Astrocyte (in vitro differentiated cells and primary cell): ENCODE results near the gene CHCHD3. TPM values are rescaled to one million over a fixed set of nuclear protein-coding genes. Genes with fewer than 3 reads are reported as not detected.

ENCODE experiments used
- DNase-seq: peaks from one replicate; pipeline ENCODE4 v3.0.0-alpha.2; 2010; ENCODE audit warnings: low read depth
- FAIRE-seq: peaks from 2 replicates; lab custom pipeline; 2011; peaks lifted over from hg19 to GRCh38; lab: Jason Lieb, UNC
- H2AFZ ChIP-seq: 2 replicates; pipeline ENCODE4 v1.6.0; 2012; ENCODE audit warnings: low read depth, low read length, inconsistent platforms
- H3K27ac ChIP-seq: 2 replicates; pipeline ENCODE4 v1.5.1; 2011; ENCODE audit warnings: low read depth, low read length, inconsistent platforms
- H3K27me3 ChIP-seq: 2 replicates; pipeline ENCODE4 v1.6.0; 2011; ENCODE audit warnings: low read length, inconsistent platforms; ENCODE audit not compliant: insufficient read depth
- H3K36me3 ChIP-seq: 2 replicates; pipeline ENCODE4 v1.5.1; 2011; ENCODE audit warnings: low read length, inconsistent platforms; ENCODE audit not compliant: insufficient read depth
- H3K4me1 ChIP-seq: 2 replicates; pipeline ENCODE4 v1.5.1; 2011; ENCODE audit warnings: low read length, inconsistent platforms; ENCODE audit not compliant: insufficient read depth
- H3K4me2 ChIP-seq: 2 replicates; pipeline ENCODE4 v1.6.0; 2012; ENCODE audit warnings: low read length, inconsistent platforms
- H3K4me3 ChIP-seq: 2 replicates; pipeline ENCODE4 v1.5.1; 2011; ENCODE audit warnings: low read depth, mild to moderate bottlenecking, low read length, inconsistent platforms; ENCODE audit not compliant: insufficient read depth
- H3K79me2 ChIP-seq: 2 replicates; pipeline ENCODE4 v1.6.0; 2012; ENCODE audit warnings: mild to moderate bottlenecking, low read length, inconsistent platforms; ENCODE audit not compliant: insufficient read depth
- H3K9ac ChIP-seq: 2 replicates; pipeline ENCODE4 v1.6.0; 2012; ENCODE audit warnings: mild to moderate bottlenecking, low read length, inconsistent platforms
- H3K9me3 ChIP-seq: 2 replicates; pipeline ENCODE4 v1.5.1; 2012; ENCODE audit warnings: low read depth, mild to moderate bottlenecking, low read length, inconsistent platforms; ENCODE audit not compliant: insufficient read depth
- H4K20me1 ChIP-seq: 2 replicates; pipeline ENCODE4 v1.6.0; 2012; ENCODE audit warnings: low read length, inconsistent platforms; ENCODE audit not compliant: insufficient read depth
- H3K27ac Mint-ChIP-seq: one replicate; pipeline ENCODE4 v1.8.0; 2021; ENCODE audit warnings: mild to moderate bottlenecking, mixed read lengths; ENCODE audit not compliant: unreplicated experiment
- H3K27me3 Mint-ChIP-seq: one replicate; pipeline ENCODE4 v1.8.0; 2021; ENCODE audit warnings: low read depth, mixed read lengths; ENCODE audit not compliant: unreplicated experiment
- H3K36me3 Mint-ChIP-seq: one replicate; pipeline ENCODE4 v1.8.0; 2021; ENCODE audit warnings: low read depth, mixed read lengths; ENCODE audit not compliant: unreplicated experiment
- H3K4me1 Mint-ChIP-seq: one replicate; pipeline ENCODE4 v1.8.0; 2021; ENCODE audit warnings: low read depth, mixed read lengths; ENCODE audit not compliant: unreplicated experiment
- H3K4me3 Mint-ChIP-seq: one replicate; pipeline ENCODE4 v1.8.0; 2021; ENCODE audit warnings: mild to moderate bottlenecking, moderate library complexity, mixed read lengths; ENCODE audit not compliant: unreplicated experiment
- H3K9me3 Mint-ChIP-seq: one replicate; pipeline ENCODE4 v1.8.0; 2021; ENCODE audit warnings: mild to moderate bottlenecking, mixed read lengths; ENCODE audit not compliant: unreplicated experiment
- EZH2 ChIP-seq: IDR thresholded peaks from 2 replicates; pipeline ENCODE4 v1.6.1; 2012; ENCODE audit warnings: mild to moderate bottlenecking, low read length, inconsistent platforms; ENCODE audit not compliant: insufficient read depth
- total RNA-seq: library from RNA; stranded (reverse); gene quantifications from 2 replicates; pipeline ENCODE4 v1.2.1, GENCODE V29; 2021
- TF ChIP-seq, protein P1 (sequence below): IDR thresholded peaks from 2 replicates; pipeline ENCODE4 v1.5.1; 2011; ENCODE audit warnings: low read depth, mild to moderate bottlenecking, inconsistent platforms, low read length, moderate library complexity; ENCODE audit not compliant: insufficient read depth

CHCHD3 gene
- total RNA-seq, 1 donor from 2014 or later, result 63.1 TPM

DNA sequence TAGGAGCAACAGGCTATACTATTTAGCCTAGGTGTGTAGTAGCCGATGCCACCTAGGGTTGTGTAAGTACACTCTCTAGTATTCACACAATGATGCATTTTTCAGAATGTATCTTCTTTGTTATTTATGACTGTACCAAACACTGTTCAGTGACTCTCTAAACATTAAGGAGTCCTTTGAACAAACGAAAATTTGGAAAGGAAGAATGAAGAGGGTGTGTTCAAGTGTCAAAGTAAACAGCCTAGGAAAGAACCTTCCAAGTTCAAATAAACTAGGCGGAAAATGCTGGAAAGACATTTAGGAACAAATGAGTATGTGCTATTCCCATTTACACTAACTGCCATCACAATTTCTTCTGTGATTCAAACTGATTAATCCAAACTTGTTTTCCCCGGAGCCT is 142.4 kb downstream of the CHCHD3 start:
- Mint-ChIP-seq H3K4me3 (no peak overlapping the region), H3K4me1 (no peaks in the 10 kb centered on the region), H3K27me3 (no peaks in the 10 kb centered on the region), H3K9me3 (no peaks in the 10 kb centered on the region), H3K36me3 (no peaks in the 10 kb centered on the region), H3K27ac (no peak overlapping the region)
- H3K79me2 ChIP-seq, result no peaks in the 10 kb centered on the region
- H3K27me3 ChIP-seq, result no peaks in the 10 kb centered on the region
- TF ChIP-seq, protein P1, sequence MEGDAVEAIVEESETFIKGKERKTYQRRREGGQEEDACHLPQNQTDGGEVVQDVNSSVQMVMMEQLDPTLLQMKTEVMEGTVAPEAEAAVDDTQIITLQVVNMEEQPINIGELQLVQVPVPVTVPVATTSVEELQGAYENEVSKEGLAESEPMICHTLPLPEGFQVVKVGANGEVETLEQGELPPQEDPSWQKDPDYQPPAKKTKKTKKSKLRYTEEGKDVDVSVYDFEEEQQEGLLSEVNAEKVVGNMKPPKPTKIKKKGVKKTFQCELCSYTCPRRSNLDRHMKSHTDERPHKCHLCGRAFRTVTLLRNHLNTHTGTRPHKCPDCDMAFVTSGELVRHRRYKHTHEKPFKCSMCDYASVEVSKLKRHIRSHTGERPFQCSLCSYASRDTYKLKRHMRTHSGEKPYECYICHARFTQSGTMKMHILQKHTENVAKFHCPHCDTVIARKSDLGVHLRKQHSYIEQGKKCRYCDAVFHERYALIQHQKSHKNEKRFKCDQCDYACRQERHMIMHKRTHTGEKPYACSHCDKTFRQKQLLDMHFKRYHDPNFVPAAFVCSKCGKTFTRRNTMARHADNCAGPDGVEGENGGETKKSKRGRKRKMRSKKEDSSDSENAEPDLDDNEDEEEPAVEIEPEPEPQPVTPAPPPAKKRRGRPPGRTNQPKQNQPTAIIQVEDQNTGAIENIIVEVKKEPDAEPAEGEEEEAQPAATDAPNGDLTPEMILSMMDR, result no peak
- TF ChIP-seq EZH2, result no peak
- DNase-seq (no peak), FAIRE-seq (no peak)
- H3K9ac ChIP-seq, result no peak overlapping the region
- H3K4me1 ChIP-seq, result no peaks in the 10 kb centered on the region
- no peak overlapping the region for H3K27ac ChIP-seq
- no peak overlapping the region for H2AFZ ChIP-seq
- H3K4me3 ChIP-seq, result no peak overlapping the region
- H3K4me2 ChIP-seq, result no peak overlapping the region
- peaks cover 7% of the 10 kb centered on the region for H4K20me1 ChIP-seq
- H3K36me3 ChIP-seq, result no peaks in the 10 kb centered on the region
- H3K9me3 ChIP-seq, result no peaks in the 10 kb centered on the region

DNA sequence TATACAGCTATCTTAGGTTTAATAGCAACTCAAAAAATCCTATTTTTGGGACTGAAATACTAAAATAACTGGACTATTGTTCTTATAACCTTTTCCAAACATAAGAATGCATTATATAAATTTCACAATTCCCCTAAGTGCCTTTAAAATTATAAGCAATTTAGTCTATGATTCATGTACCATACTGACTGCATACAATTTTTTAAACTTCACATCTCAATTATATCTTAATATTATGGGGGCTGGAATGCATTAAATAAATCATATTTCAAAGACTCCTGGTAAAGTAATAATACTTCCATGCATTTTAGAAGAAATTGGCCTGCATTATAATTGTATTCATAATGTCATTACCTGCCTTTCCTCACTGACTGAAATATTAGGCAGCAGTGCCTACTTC is 144.6 kb downstream of the CHCHD3 start:
- no peak overlapping the region for H3K27ac Mint-ChIP-seq

DNA sequence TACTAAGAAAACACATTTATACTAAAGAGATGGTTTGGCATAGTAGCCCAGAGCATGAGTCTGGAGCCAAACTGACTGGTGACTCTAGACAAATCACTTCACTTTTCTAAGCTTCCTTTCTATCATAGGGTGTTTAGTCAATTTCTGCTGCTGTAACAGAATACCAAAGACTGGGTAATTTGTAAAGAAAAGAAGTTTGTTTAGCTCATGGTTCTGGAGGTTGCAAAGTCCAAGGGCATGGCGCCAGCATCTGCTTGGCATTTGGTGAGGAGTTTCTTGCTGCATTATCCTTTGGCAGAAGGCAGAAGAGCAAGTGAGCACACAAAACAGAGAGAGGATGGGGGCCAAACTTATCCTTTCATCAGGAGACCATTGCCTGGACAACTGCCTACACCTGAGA is 146.3 kb downstream of the CHCHD3 start:
- no peak overlapping the region for H3K4me2 ChIP-seq
- H3K4me1 ChIP-seq, result peaks cover 4% of the 10 kb centered on the region
- H3K27ac ChIP-seq, result no peak overlapping the region
- no peak for TF ChIP-seq EZH2
- TF ChIP-seq, protein P1, result no peak
- no peaks in the 10 kb centered on the region for H3K27me3 ChIP-seq
- no peak overlapping the region for H3K27ac Mint-ChIP-seq
- H3K36me3 ChIP-seq, result no peaks in the 10 kb centered on the region
- no peak overlapping the region for H3K4me3 Mint-ChIP-seq
- H3K27me3 Mint-ChIP-seq, result no peaks in the 10 kb centered on the region
- H3K36me3 Mint-ChIP-seq, result no peaks in the 10 kb centered on the region
- peaks cover 12% of the 10 kb centered on the region for H4K20me1 ChIP-seq
- no peaks in the 10 kb centered on the region for H3K9me3 Mint-ChIP-seq
- no peaks in the 10 kb centered on the region for H3K9me3 ChIP-seq
- no peak for FAIRE-seq
- H3K9ac ChIP-seq, result no peak overlapping the region
- H3K4me1 Mint-ChIP-seq, result no peaks in the 10 kb centered on the region
- no peak overlapping the region for H3K4me3 ChIP-seq
- H3K79me2 ChIP-seq, result no peaks in the 10 kb centered on the region
- no peak overlapping the region for H2AFZ ChIP-seq
- DNase-seq, result no peak

More for the DNA sequence above, 144.6 kb downstream of the CHCHD3 start:
- Histone ChIP-seq H3K4me1 (peaks cover 4% of the 10 kb centered on the region), H2AFZ (no peak overlapping the region), H3K27me3 (no peaks in the 10 kb centered on the region), H3K4me2 (no peak overlapping the region), H3K4me3 (no peak overlapping the region), H3K79me2 (no peaks in the 10 kb centered on the region), H4K20me1 (peaks cover 9% of the 10 kb centered on the region), H3K36me3 (no peaks in the 10 kb centered on the region), H3K9ac (no peak overlapping the region), H3K27ac (no peak overlapping the region), H3K9me3 (no peaks in the 10 kb centered on the region)
- Mint-ChIP-seq H3K36me3 (no peaks in the 10 kb centered on the region), H3K9me3 (no peaks in the 10 kb centered on the region), H3K27me3 (no peaks in the 10 kb centered on the region), H3K4me1 (no peaks in the 10 kb centered on the region), H3K4me3 (no peak overlapping the region)
- FAIRE-seq (no peak), DNase-seq (no peak)
- TF ChIP-seq, protein P1, result no peak
- TF ChIP-seq EZH2, result no peak
